ENCODE results near the gene IL17F. TPM values are rescaled to one million over a fixed set of nuclear protein-coding genes. Genes with fewer than 3 reads are reported as not detected.
A peak's percentile ranks its signal among the peaks of the same experiment; 100 is the strongest.

The IL17F gene
- total RNA-seq, 2 donors from 2014 or later, result not detected

DNA sequence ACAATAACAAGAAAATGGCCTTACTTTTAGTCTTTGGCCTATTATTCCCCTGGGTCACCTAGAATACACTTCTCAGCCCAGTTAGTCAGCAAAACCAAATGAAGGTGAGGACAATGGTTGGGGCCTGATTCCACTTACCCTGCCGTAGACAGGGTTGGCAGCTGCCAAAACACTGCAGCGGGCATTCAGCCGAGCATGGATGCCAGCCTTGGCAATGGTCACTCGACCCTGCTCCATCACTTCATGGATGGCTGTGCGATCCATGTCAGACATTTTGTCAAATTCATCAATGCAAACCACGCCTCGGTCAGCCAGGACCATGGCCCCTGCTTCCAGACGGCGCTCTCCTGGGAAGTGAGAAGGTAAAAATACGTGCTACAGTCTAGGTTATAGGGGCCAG lies 31.8 kb upstream of the IL17F start:
- no peaks in the 10 kb centered on the region for H3K9me3 Mint-ChIP-seq
- H3K27me3 Mint-ChIP-seq (ENCODE audit: insufficient read depth), result no peaks in the 10 kb centered on the region
- H3K4me3 ChIP-seq (ENCODE audit: low read length), result no peak overlapping the region
- peaks cover 98% of the 10 kb centered on the region for H3K36me3 ChIP-seq (ENCODE audit: control insufficient read depth, insufficient read depth, low read length)
- H3K27ac Mint-ChIP-seq, result no peak overlapping the region
- no peak overlapping the region for H3K27ac ChIP-seq (ENCODE audit: low read depth, low read length)
- no peaks in the 10 kb centered on the region for H3K9me3 ChIP-seq (ENCODE audit: control insufficient read depth, low read length)
- DNase-seq, result no peak
- no peaks in the 10 kb centered on the region for H3K27me3 ChIP-seq (ENCODE audit: control insufficient read depth, insufficient read depth, low read length, poor library complexity, severe bottlenecking)
- peaks cover 87% of the 10 kb centered on the region for H3K36me3 Mint-ChIP-seq (ENCODE audit: low read depth)
- 96 to 98% methylated on average over 10 of the region's 10 CpGs for WGBS, 2 experiments (ENCODE audit: insufficient coverage in 1 of 2, insufficient read length in 1 of 2)
- no peaks in the 10 kb centered on the region for H3K4me1 Mint-ChIP-seq
- TF ChIP-seq CTCF (conservative IDR thresholded peaks at IDR 0.05), result no peak
- no peak overlapping the region for H3K4me3 Mint-ChIP-seq
- H3K9ac ChIP-seq (ENCODE audit: extremely low read depth, low read length, poor library complexity, severe bottlenecking), result no peak overlapping the region
- no peaks in the 10 kb centered on the region for H3K4me1 ChIP-seq (ENCODE audit: control insufficient read depth, insufficient read depth, low read length)

DNA sequence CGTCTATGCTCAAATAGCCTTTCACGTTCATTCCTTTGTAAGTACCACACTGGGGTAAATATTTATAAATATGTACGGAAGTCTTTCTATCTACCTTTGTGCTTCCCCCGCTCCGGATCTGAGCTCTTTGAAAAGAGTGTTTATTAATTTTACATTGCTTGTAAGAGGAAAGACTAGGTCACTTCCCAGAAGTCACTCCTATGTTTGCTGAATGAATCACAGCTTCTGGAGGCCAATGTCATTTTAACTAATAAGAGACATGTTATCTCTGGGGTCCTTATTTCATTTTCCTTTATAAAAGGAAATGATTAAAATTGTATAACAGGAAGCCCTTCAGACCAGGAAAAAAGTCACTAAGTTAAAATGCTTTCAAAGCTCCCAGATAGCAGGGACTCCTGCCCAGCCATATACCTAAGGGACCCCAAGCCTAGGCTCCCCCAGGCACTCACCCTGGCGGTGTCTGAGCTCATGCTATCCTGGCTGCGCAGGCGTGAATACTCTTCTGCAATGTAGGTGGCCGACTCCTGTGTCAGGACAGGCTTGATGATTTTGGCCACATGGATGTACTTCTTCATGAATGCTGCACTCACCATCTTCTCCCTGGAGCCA lies 27.7 kb upstream of the IL17F start:
- Histone ChIP-seq H3K4me3 (ENCODE audit: low read length) (no peak overlapping the region), H3K4me1 (ENCODE audit: control insufficient read depth, insufficient read depth, low read length) (no peaks in the 10 kb centered on the region), H3K27ac (ENCODE audit: low read depth, low read length) (no peak overlapping the region), H3K9ac (ENCODE audit: extremely low read depth, low read length, poor library complexity, severe bottlenecking) (no peak overlapping the region), H3K36me3 (ENCODE audit: control insufficient read depth, insufficient read depth, low read length) (peaks cover 95% of the 10 kb centered on the region), H3K27me3 (ENCODE audit: control insufficient read depth, insufficient read depth, low read length, poor library complexity, severe bottlenecking) (no peaks in the 10 kb centered on the region), H3K9me3 (ENCODE audit: control insufficient read depth, low read length) (no peaks in the 10 kb centered on the region)
- no peaks in the 10 kb centered on the region for H3K9me3 Mint-ChIP-seq
- peaks cover 87% of the 10 kb centered on the region for H3K36me3 Mint-ChIP-seq (ENCODE audit: low read depth)
- no peak for TF ChIP-seq CTCF (conservative IDR thresholded peaks at IDR 0.05)
- WGBS, 2 experiments (ENCODE audit: insufficient coverage in 1 of 2, insufficient read length in 1 of 2), result 94 to 96% methylated on average over 3 to 9 of the region's 9 CpGs
- no peak overlapping the region for H3K27ac Mint-ChIP-seq
- H3K4me1 Mint-ChIP-seq, result no peaks in the 10 kb centered on the region
- no peak for DNase-seq
- H3K27me3 Mint-ChIP-seq (ENCODE audit: insufficient read depth), result no peaks in the 10 kb centered on the region
- no peak overlapping the region for H3K4me3 Mint-ChIP-seq

DNA sequence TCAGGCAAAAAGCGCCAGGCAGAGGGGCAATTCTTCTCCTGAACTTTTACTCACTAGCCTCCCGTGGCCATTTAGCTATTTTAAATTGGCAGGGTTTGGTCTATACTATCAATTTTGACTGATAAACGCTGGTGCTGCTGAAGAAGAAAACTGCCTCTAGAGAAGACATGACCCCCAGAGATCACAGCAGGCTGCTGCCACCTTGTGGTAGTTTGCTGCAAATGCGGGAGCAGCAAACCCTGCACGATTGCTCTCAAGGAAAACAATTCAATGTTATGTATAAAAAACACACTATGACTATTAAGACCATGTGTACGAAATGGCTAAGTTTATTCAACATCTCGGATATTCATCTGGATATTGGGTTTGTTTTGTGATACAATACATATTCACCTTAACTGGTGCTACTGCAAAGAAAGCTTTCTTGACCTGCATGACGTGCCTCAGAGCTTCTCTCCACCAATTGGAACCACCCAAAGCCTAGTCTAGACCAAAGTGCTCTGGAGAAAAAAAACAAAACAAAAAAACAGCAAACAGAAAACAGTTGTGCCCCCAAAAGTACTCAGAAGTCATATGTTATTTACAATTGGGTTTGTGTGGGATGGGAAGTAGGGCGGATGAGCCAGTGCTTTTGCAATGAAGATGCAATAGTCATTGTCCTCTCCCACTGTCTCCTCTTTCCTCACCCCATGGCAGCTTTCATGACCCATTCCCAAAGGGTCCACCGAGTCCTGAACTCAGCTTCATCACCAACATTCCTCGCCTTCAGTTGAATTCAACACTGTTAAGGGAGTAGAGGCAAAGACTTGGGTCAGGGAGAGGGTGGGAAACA lies 19.6 kb upstream of the IL17F start:
- Mint-ChIP-seq H3K9me3 (no peaks in the 10 kb centered on the region), H3K27me3 (ENCODE audit: insufficient read depth) (no peaks in the 10 kb centered on the region), H3K27ac (no peak overlapping the region), H3K4me3 (no peak overlapping the region), H3K36me3 (ENCODE audit: low read depth) (peaks cover 79% of the 10 kb centered on the region), H3K4me1 (no peaks in the 10 kb centered on the region)
- Histone ChIP-seq H3K4me1 (ENCODE audit: control insufficient read depth, insufficient read depth, low read length) (no peaks in the 10 kb centered on the region), H3K36me3 (ENCODE audit: control insufficient read depth, insufficient read depth, low read length) (peaks cover 79% of the 10 kb centered on the region), H3K9me3 (ENCODE audit: control insufficient read depth, low read length) (no peaks in the 10 kb centered on the region), H3K27ac (ENCODE audit: low read depth, low read length) (no peak overlapping the region), H3K4me3 (ENCODE audit: low read length) (no peak overlapping the region), H3K9ac (ENCODE audit: extremely low read depth, low read length, poor library complexity, severe bottlenecking) (no peak overlapping the region), H3K27me3 (ENCODE audit: control insufficient read depth, insufficient read depth, low read length, poor library complexity, severe bottlenecking) (no peaks in the 10 kb centered on the region)
- TF ChIP-seq CTCF (conservative IDR thresholded peaks at IDR 0.05), result peak; percentile 98
- WGBS, 2 experiments (ENCODE audit: insufficient coverage in 1 of 2, insufficient read length in 1 of 2), result 69 to 100% methylated on average over 2 to 11 of the region's 11 CpGs
- peak; percentile 89 for DNase-seq
